Thyroid gland (tissue), 4 donors: ENCODE results near the gene UNG. TPM values are rescaled to one million over a fixed set of nuclear protein-coding genes. Genes with fewer than 3 reads are reported as not detected.
"Not testable (repeated sequence)": the region's sequence is repeated elsewhere in the genome, so short reads cannot be mapped to it uniquely, and the experiment has no call there.

Experiments used
- DNase-seq, 2 donors: peaks; one replicate each; pipeline ENCODE4 v3.0.0-alpha.2; 2019
- H3K27ac ChIP-seq, 3 donors: fragments of 200-600 bp; sonication (generic); 1 replicate in 2 of 3; 2 replicates in 1 of 3; pipeline ENCODE4 v1.5.1; 2016 to 2019; ENCODE audit warnings: mild to moderate bottlenecking in 1 of 3, moderate library complexity in 1 of 3
- H3K27me3 ChIP-seq: fragments of 200-600 bp; sonication (generic); one replicate; pipeline ENCODE4 v1.5.1; 2019
- H3K36me3 ChIP-seq, 2 donors: fragments of 200-600 bp; sonication (generic); one replicate each; pipeline ENCODE4 v1.5.1; 2016 to 2019
- H3K4me1 ChIP-seq, 2 donors: fragments of 200-600 bp; sonication (generic); one replicate each; pipeline ENCODE4 v1.5.1; 2017 to 2019
- H3K4me3 ChIP-seq, 3 donors: fragments of 200-600 bp; sonication (generic); replicated peaks in 1 of 3; 1 replicate in 2 of 3; 2 replicates in 1 of 3; pipeline ENCODE4 v1.5.1; 2016; ENCODE audit warnings: mild to moderate bottlenecking in 1 of 3
- H3K9me3 ChIP-seq: fragments of 200-600 bp; sonication (generic); one replicate; pipeline ENCODE4 v1.5.1; 2017
- POLR2A ChIP-seq, 2 donors: fragments of 450-650 bp; IDR thresholded peaks; one replicate each; pipeline ENCODE4 v1.6.1; 2017; ENCODE audit warnings: antibody characterized with exemption in 2 of 2, mild to moderate bottlenecking in 2 of 2, moderate library complexity in 1 of 2
- WGBS, 2 donors: methylation state at CpG; one replicate each; pipeline ENCODE4 v1.1.5; 2017; 5-methylcytosine and 5-hydroxymethylcytosine counted together
- intact Hi-C: fragments of 100-400 bp; cut with DNase I; formaldehyde crosslinking; loops from one replicate; pipeline ENCODE4 v1.15.1; 2023
- total RNA-seq, 4 donors: library from RNA; depleted of rRNA; stranded (reverse); fragments of >200 nt; gene quantifications; one replicate each; pipeline ENCODE4 v1.2.3, GENCODE V29; 2016
- TF ChIP-seq, protein P1 (sequence below), 6 experiments: fragments of 200-600 bp in 3 of 6; fragments of 450-650 bp in 3 of 6; sonication (generic) in 3 of 6; IDR thresholded peaks; one replicate each; pipeline ENCODE4 v1.5.1; 2016 to 2019; ENCODE audit warnings: antibody characterized with exemption in 6 of 6, mild to moderate bottlenecking in 2 of 6, inconsistent platforms in 1 of 6, moderate library complexity in 1 of 6

Gene UNG
- total RNA-seq, 4 donors from 2014 or later = 33.1 to 45.5 (median 37.5) TPM

DNA sequence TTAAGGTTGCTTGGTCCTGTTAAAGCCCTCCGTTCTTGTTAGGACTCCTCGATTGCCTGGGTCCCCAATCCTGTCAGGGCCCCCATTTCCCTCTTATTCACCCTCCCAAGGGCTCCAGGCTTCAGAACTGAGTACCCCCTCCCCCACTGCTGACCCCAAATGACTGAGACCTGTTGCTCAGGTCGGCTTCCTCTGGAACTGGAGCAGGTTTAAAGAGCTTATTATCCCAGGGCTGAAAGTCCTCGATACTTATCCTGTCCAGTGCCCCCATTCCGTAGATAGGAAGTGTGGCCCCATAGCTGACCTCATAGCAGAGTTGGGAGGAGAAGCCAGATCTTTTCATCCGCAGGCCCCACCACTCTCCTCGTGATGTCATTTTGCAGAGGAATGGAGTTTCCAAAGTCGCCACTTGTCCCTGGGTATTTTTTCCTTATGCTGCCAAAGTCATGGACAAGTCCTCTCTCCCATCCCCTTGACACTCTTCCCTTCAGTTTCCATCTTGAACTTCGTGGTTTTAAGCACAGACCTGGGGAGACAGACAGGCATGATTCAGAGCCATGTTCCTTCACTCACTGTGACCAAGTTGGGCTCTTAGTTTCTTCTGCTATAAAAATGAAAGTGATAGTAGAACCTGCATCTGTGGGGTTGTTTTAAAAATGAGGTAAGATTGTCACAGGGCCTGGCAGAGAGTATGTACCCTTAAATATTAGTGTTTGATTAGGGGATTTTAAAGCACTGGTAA, 43.8 kb upstream of the UNG start:
- no peak for TF ChIP-seq POLR2A (IDR thresholded peaks at IDR 0.05)
- TF ChIP-seq, protein P1, sequence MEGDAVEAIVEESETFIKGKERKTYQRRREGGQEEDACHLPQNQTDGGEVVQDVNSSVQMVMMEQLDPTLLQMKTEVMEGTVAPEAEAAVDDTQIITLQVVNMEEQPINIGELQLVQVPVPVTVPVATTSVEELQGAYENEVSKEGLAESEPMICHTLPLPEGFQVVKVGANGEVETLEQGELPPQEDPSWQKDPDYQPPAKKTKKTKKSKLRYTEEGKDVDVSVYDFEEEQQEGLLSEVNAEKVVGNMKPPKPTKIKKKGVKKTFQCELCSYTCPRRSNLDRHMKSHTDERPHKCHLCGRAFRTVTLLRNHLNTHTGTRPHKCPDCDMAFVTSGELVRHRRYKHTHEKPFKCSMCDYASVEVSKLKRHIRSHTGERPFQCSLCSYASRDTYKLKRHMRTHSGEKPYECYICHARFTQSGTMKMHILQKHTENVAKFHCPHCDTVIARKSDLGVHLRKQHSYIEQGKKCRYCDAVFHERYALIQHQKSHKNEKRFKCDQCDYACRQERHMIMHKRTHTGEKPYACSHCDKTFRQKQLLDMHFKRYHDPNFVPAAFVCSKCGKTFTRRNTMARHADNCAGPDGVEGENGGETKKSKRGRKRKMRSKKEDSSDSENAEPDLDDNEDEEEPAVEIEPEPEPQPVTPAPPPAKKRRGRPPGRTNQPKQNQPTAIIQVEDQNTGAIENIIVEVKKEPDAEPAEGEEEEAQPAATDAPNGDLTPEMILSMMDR (IDR thresholded peaks at IDR 0.05) = no peak
- Histone ChIP-seq H3K27ac (peak overlapping the region in 2 of 3 donors; percentile 26 to 67), H3K9me3 (no peaks in the 10 kb centered on the region), H3K4me3 (peak overlapping the region; percentile 81 to 97 (median 91)), H3K27me3 (no peaks in the 10 kb centered on the region), H3K36me3 (peaks cover 7 to 9% of the 10 kb centered on the region in 2 donors), H3K4me1 (peaks cover 7 to 12% of the 10 kb centered on the region in 2 donors)
- intact Hi-C loops = no loop called here
- WGBS, 2 donors = 28 to 29% methylated on average over 9 of the region's 9 CpGs
- DNase-seq = no peak

DNA sequence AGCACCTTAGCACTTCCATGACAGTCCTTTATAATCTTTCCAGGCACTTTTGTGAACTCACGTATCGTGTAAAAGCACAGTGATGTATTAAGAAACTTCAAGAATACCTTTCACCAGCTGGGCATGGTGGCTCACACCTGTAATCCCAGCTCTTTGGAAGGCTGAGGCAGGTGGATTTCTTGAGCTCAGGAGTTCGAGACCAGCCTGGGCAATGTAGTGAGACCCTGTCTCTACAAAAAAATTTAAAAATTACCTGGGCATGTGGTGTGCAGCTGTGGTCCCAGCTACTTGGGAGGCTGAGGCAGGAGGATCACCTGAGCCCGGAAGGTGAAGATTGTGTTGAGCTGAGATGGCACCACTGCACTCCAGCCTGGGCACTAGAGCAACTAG, 43.3 kb upstream of the UNG start:
- H3K36me3 ChIP-seq = peaks cover 9 to 10% of the 10 kb centered on the region in 2 donors
- H3K4me3 ChIP-seq, intact Hi-C loops, DNase-seq, H3K27ac ChIP-seq, H3K27me3 ChIP-seq, H3K9me3 ChIP-seq: not testable (repeated sequence)
- peaks cover 7 to 12% of the 10 kb centered on the region in 2 donors for H3K4me1 ChIP-seq
- 91 to 97% methylated on average over 4 of the region's 4 CpGs for WGBS, 2 donors

DNA sequence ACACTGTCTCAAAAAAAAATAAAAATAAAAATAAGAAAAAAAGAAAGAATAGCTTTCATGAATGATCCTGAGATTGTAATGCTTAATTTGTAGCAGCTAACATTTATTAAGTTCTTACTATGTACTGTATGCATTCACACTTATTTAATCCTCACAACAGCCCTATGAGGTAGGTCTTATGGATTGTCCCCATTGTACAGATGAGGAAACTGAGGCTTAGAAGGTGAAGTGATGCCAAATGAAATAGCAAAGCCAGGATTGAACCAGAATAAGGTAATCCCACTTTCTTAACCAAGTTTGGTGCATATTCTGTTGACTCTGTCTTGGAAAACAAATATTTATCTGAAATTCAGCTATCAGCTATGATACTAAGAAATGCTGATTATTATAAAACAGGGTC, 42.9 kb upstream of the UNG start:
- intact Hi-C loops = no loop called here
- Histone ChIP-seq H3K4me3 (no peak overlapping the region), H3K36me3 (peaks cover 9 to 13% of the 10 kb centered on the region in 2 donors), H3K9me3 (no peaks in the 10 kb centered on the region), H3K4me1 (peaks cover 7 to 12% of the 10 kb centered on the region in 2 donors), H3K27me3 (no peaks in the 10 kb centered on the region), H3K27ac (no peak overlapping the region)
- no peak for TF ChIP-seq POLR2A (IDR thresholded peaks at IDR 0.05)
- TF ChIP-seq, protein P1 (IDR thresholded peaks at IDR 0.05) = no peak
- DNase-seq = no peak

DNA sequence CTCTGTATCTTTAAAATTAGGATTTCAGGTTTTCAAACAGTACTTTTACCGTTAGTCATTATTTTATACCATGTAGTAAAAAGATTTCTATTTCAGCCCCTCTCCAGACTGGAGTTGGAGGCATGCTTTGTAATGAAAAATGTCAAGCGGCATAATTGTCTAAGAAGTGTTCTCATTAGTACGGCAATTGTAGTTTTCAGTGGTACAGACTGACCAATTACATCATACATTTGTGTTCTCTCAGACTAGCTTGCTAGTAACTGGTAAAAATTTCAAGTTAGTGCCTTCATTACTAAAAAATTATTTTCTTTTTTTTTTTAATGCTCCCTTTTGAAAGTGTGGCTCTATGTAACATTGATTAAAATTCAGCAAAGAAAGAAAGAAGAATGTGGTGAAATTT, 40.5 kb upstream of the UNG start:
- Histone ChIP-seq H3K9me3 (no peaks in the 10 kb centered on the region), H3K4me1 (peaks cover 7 to 12% of the 10 kb centered on the region in 2 donors), H3K4me3 (no peak overlapping the region), H3K27me3 (no peaks in the 10 kb centered on the region), H3K36me3 (peaks cover 9 to 15% of the 10 kb centered on the region in 2 donors), H3K27ac (no peak overlapping the region)
- WGBS, 2 donors = 90 to 92% methylated on average over 3 of the region's 3 CpGs
- intact Hi-C loops = no loop called here
- TF ChIP-seq POLR2A (IDR thresholded peaks at IDR 0.05) = no peak
- TF ChIP-seq, protein P1 (IDR thresholded peaks at IDR 0.05) = no peak
- no peak for DNase-seq

DNA sequence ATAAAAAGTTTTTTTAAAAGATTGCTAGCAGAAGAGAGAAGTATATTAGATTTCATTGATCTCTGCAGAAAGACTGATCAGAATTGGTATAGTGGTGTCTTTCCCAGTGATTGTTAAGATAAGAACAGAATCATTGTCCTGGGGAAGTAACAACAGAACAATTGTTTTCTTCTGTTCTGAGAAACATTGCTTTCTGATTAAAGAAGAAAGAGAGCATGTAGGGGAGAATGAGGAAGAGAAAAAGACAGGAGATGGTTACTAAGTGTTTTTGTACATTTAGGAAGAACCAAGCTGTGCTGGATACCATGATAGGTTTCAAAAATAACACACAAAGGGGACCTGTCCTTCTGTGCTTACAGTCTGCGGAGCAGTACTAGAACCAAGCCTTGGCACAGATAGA, 40.0 kb upstream of the UNG start:
- DNase-seq = no peak
- TF ChIP-seq, protein P1 (IDR thresholded peaks at IDR 0.05) = no peak
- TF ChIP-seq POLR2A (IDR thresholded peaks at IDR 0.05) = no peak
- intact Hi-C loops = no loop called here
- no peaks in the 10 kb centered on the region for H3K9me3 ChIP-seq
- H3K4me3 ChIP-seq = no peak overlapping the region
- peaks cover 7 to 12% of the 10 kb centered on the region in 2 donors for H3K4me1 ChIP-seq
- H3K27me3 ChIP-seq = no peaks in the 10 kb centered on the region
- H3K36me3 ChIP-seq = peaks cover 9 to 15% of the 10 kb centered on the region in 2 donors
- WGBS, 2 donors = 94 to 97% methylated on average over 1 of the region's 1 CpG
- no peak overlapping the region for H3K27ac ChIP-seq
